ENCODE measurements around the gene CCDC110. TPM values are rescaled to one million over a fixed set of nuclear protein-coding genes. Genes with fewer than 3 reads are reported as not detected.

Gene CCDC110
- total and polyA plus RNA-seq, 2 of the 4 experiments (the other 2 are of a cell fraction): 0.46 to 0.90 TPM

DNA sequence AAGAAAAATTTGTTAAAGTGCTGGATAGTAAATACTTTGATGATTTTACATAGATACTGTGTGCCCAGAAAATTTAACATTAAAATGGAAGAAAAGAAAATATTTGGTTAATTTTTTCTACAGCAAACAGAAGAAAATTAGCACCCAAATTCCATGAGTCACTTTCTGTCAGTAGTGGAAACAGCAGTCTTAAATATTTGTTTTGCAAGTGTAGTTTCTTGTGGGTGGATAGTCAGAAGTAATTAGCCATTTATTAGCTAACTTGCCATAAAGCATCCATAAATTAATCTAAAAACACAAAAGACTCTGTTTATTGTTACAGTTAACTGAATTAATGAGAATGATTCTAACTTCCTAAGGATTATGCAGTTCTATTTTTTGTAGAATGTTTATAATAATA is 36.1 kb downstream of the CCDC110 start:
- H2AK9ac ChIP-seq (replicated peaks; ENCODE audit: low read depth, low read length, poor library complexity): no peak overlapping the region
- no peak overlapping the region for H2AK5ac ChIP-seq (ENCODE audit: low read depth, low read length)
- no peak overlapping the region for H4K8ac ChIP-seq (ENCODE audit: low read depth in 2 of 2, low read length in 2 of 2)
- H3K23ac ChIP-seq (ENCODE audit: low read depth, low read length): no peak overlapping the region
- in situ Hi-C loops (cut with MboI; ENCODE audit: low sequenced_read_pairs): no loop called here
- DNase-seq (no peak), ATAC-seq (ENCODE audit: low read depth) (no peak)
- ChIA-PET CTCF (no interaction called here), POLR2A (ENCODE audit: unreplicated experiment) (no interaction called here)
- H2AFZ ChIP-seq (replicated peaks; ENCODE audit: low read length, poor library complexity): no peak overlapping the region
- H3K9me3 ChIP-seq (ENCODE audit: control insufficient read depth, insufficient read depth, low read length): no peaks in the 10 kb centered on the region
- H4K20me1 ChIP-seq (ENCODE audit: insufficient read depth, low read length): no peaks in the 10 kb centered on the region
- TF ChIP-seq USF2 (IDR thresholded peaks at IDR 0.05; ENCODE audit: low read depth, low read length) (no peak), SMC3 (IDR thresholded peaks at IDR 0.05; ENCODE audit: low read depth, low read length) (no peak), RCOR1 (IDR thresholded peaks at IDR 0.05; ENCODE audit: insufficient replicate concordance, low read length) (no peak), RAD21 (IDR thresholded peaks at IDR 0.05; ENCODE audit: low read length) (no peak), NFE2L2 (IDR thresholded peaks at IDR 0.05; ENCODE audit: low read depth, low read length) (no peak), FOS (IDR thresholded peaks at IDR 0.05; ENCODE audit: low read depth, low read length) (no peak)
- intact Hi-C loops (cut with micrococcal nuclease): no loop called here
- H2BK15ac ChIP-seq (ENCODE audit: low read depth, low read length): no peak overlapping the region
- H3K4ac ChIP-seq (ENCODE audit: low read depth, low read length): no peak overlapping the region
- no TSS peak for BruUV-seq (replicated peaks)
- dilution Hi-C loops (cut with HindIII; ENCODE audit: low sequenced_read_pairs, unreplicated experiment): no loop called here
- no peak overlapping the region for H2BK5ac ChIP-seq (ENCODE audit: low read depth, low read length, poor library complexity, severe bottlenecking)
- H3K4me2 ChIP-seq (ENCODE audit: low read depth, low read length): no peak overlapping the region
- H3K9me1 ChIP-seq (ENCODE audit: insufficient read depth, low read length): no peaks in the 10 kb centered on the region
- H3K27me3 ChIP-seq (ENCODE audit: control insufficient read depth, insufficient read depth, low read length): no peaks in the 10 kb centered on the region
- no peak overlapping the region for H3K18ac ChIP-seq (ENCODE audit: low read depth, low read length)
- H3K4me1 ChIP-seq (ENCODE audit: control insufficient read depth, insufficient read depth, low read length): no peaks in the 10 kb centered on the region
- H2BK120ac ChIP-seq (ENCODE audit: low read depth, low read length): no peak overlapping the region
- H3K27ac ChIP-seq (ENCODE audit: insufficient read depth, low read length): no peak overlapping the region
- H3K4me3 ChIP-seq (ENCODE audit: insufficient read depth, low read depth, low read length): no peak overlapping the region
- no peak overlapping the region for H4K91ac ChIP-seq (ENCODE audit: insufficient read depth, low read depth, low read length)
- H2BK20ac ChIP-seq (ENCODE audit: low read depth, low read length): no peak overlapping the region
- no peaks in the 10 kb centered on the region for H3K36me3 ChIP-seq (ENCODE audit: control insufficient read depth, insufficient read depth, low read length)
- no peak overlapping the region for H3K9ac ChIP-seq (ENCODE audit: low read depth, low read length)
- H3K14ac ChIP-seq (replicated peaks; ENCODE audit: low read depth, low read length): no peak overlapping the region
- no peak overlapping the region for H3K56ac ChIP-seq (ENCODE audit: extremely low read depth, insufficient read depth, low read length)
- no peaks in the 10 kb centered on the region for H3K79me1 ChIP-seq (ENCODE audit: low read depth in 1 of 2, low read length in 2 of 2)
- no peak overlapping the region for H4K5ac ChIP-seq (ENCODE audit: low read depth, low read length)
